Choroid plexus epithelial cell (primary cell): ENCODE data around the gene THG1L.
A peak's percentile ranks its signal among the peaks of the same experiment; 100 is the strongest.

Experiments
- DNase-seq: peaks from one replicate; pipeline ENCODE4 v3.0.0-alpha.2; 2010; ENCODE audit warnings: low read depth
- H3K4me3 ChIP-seq: 2 replicates; pipeline ENCODE4 v1.5.1; 2011; ENCODE audit warnings: low read depth, mild to moderate bottlenecking, control low read depth, low read length, moderate library complexity
- TF ChIP-seq, protein P1 (sequence below): conservative IDR thresholded peaks from 2 replicates; pipeline ENCODE4 v1.5.1; 2011; ENCODE audit warnings: low read depth, mild to moderate bottlenecking, control low read depth, inconsistent platforms, low read length, moderate library complexity

Gene THG1L

GRCh38 chr5:157703736-157704135 is 27.5 kb upstream of the THG1L start:
- TF ChIP-seq, protein P1, sequence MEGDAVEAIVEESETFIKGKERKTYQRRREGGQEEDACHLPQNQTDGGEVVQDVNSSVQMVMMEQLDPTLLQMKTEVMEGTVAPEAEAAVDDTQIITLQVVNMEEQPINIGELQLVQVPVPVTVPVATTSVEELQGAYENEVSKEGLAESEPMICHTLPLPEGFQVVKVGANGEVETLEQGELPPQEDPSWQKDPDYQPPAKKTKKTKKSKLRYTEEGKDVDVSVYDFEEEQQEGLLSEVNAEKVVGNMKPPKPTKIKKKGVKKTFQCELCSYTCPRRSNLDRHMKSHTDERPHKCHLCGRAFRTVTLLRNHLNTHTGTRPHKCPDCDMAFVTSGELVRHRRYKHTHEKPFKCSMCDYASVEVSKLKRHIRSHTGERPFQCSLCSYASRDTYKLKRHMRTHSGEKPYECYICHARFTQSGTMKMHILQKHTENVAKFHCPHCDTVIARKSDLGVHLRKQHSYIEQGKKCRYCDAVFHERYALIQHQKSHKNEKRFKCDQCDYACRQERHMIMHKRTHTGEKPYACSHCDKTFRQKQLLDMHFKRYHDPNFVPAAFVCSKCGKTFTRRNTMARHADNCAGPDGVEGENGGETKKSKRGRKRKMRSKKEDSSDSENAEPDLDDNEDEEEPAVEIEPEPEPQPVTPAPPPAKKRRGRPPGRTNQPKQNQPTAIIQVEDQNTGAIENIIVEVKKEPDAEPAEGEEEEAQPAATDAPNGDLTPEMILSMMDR = no peak
- no peak for DNase-seq
- H3K4me3 ChIP-seq = no peak overlapping the region

DNA sequence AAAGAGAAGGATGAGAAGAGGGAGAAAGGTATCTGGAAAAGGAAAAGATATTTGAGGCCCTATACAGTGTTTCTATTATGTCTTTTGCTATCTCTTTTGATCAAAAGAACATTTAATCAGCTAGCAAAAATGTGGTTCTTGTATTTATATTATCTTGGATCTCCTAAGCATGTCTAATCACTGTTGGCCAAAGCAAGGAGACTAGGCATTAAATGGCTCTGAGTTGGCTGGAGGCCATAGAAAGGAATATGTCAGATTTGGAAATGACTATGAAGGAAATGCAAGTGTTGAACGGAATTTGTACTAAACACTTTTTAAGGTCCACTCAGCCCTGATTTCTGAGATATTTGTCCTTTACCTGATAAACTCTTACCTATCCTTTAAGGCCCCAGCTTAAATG is 22.4 kb upstream of the THG1L start:
- H3K4me3 ChIP-seq = no peak overlapping the region
- no peak for DNase-seq
- TF ChIP-seq, protein P1 = no peak

GRCh38 chr5:157709346-157709745 is 21.9 kb upstream of the THG1L start:
- TF ChIP-seq, protein P1 = no peak
- H3K4me3 ChIP-seq = no peak overlapping the region
- no peak for DNase-seq

GRCh38 chr5:157710431-157710830 is 20.8 kb upstream of the THG1L start:
- DNase-seq = no peak
- H3K4me3 ChIP-seq = no peak overlapping the region
- TF ChIP-seq, protein P1 = no peak

- TF ChIP-seq, protein P1 = no peak
- peak; percentile 74 for DNase-seq
- no peak overlapping the region for H3K4me3 ChIP-seq
Measured at GRCh38 chr5:157710882-157711281, 20.3 kb upstream of the THG1L start.

DNA sequence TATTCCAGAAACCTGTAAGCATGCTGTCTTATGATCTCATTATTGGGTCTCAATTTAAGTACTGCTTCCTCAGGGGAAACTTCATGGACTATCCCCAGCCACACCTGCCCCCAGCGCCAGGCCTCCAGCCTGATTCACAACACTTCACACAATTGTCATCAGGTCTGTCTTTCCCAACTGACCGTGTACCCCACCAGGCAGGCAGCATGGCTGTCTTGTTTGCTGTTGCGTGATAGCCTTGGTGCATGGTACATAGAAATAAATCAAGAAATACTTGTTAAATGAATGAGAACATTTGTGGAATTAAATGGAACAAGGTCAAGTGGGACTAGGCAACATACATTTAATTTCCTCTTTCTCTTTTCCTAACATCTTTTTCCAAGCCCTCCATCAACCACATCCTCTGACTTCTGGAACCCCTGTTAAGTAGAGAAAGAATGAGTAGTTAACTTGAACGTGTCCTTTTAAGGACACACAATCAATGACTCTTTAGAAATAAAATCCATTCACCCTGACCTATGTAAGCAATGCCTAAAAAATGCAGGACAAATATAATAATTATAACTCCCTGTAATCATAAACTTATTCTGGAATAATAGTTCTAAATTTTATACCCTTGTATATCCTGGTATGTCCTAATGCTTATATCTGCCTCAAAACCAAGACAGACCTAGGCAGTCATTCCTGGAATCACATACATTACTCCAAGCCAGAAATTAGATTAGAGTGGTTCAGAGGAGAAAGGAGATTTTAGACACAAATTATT is 17.2 kb upstream of the THG1L start:
- DNase-seq = no peak
- TF ChIP-seq, protein P1 = no peak
- no peak overlapping the region for H3K4me3 ChIP-seq

GRCh38 chr5:157714596-157714864 is 16.7 kb upstream of the THG1L start:
- no peak overlapping the region for H3K4me3 ChIP-seq
- no peak for DNase-seq
- TF ChIP-seq, protein P1 = no peak
